Stimulated activated CD8-positive, alpha-beta memory T cell treated with anti-CD3 and anti-CD28 coated beads, Interleukin-4, amount 100 ng/mL, for 48 hours (primary cell): ENCODE results near the gene ZNHIT2.

Experiments
- DNase-seq: peaks from one replicate; pipeline ENCODE4 v3.0.0-alpha.2; 2020

ZNHIT2 gene

GRCh38 chr11:65102142-65103095 lies 15.1 kb downstream of the ZNHIT2 start:
- no peak for DNase-seq

- DNase-seq = no peak
Observed at GRCh38 chr11:65100674-65101350, 16.7 kb downstream of the ZNHIT2 start.

GRCh38 chr11:65096926-65097325 lies 20.6 kb downstream of the ZNHIT2 start:
- DNase-seq = no peak

- DNase-seq = peak; percentile 91
Observed at GRCh38 chr11:65095974-65096806, 21.3 kb downstream of the ZNHIT2 start, which contains the start of gene VPS51. VPS51 (plus strand) TSS chr11:65096214; CDS start chr11:65096251, 37 bp downstream.

GRCh38 chr11:65095427-65095826 lies 22.1 kb downstream of the ZNHIT2 start:
- DNase-seq = no peak

GRCh38 chr11:65090628-65091027 lies 26.9 kb downstream of the ZNHIT2 start:
- DNase-seq = no peak

GRCh38 chr11:65089621-65090020 lies 27.9 kb downstream of the ZNHIT2 start:
- DNase-seq = no peak

GRCh38 chr11:65087827-65088226 lies 29.7 kb downstream of the ZNHIT2 start:
- no peak for DNase-seq

GRCh38 chr11:65087216-65087615 lies 30.3 kb downstream of the ZNHIT2 start:
- DNase-seq = no peak

- no peak for DNase-seq
Observed at GRCh38 chr11:65086809-65087208, 30.7 kb downstream of the ZNHIT2 start.

GRCh38 chr11:65085446-65085845 lies 32.1 kb downstream of the ZNHIT2 start:
- DNase-seq = no peak

GRCh38 chr11:65084598-65085375 lies 32.7 kb downstream of the ZNHIT2 start:
- no peak for DNase-seq

GRCh38 chr11:65083834-65084597 lies 33.5 kb downstream of the ZNHIT2 start, which contains the start of the genes CDCA5 and ZFPL1:
CDCA5 (minus strand) TSS chr11:65084040; CDS start chr11:65083978, 62 bp downstream.
ZFPL1 (plus strand) TSS chr11:65084222; CDS start chr11:65084699, 477 bp downstream.
- DNase-seq = peak; percentile 99

- no peak for DNase-seq
Observed at GRCh38 chr11:65083134-65083833, 34.2 kb downstream of the ZNHIT2 start.

- no peak for DNase-seq
Observed at GRCh38 chr11:65078786-65079342, 38.6 kb downstream of the ZNHIT2 start.

- DNase-seq = peak; percentile 78
Observed at GRCh38 chr11:65078151-65078550, 39.4 kb downstream of the ZNHIT2 start.

- DNase-seq = no peak
Observed at GRCh38 chr11:65077451-65077850, 40.0 kb downstream of the ZNHIT2 start.

GRCh38 chr11:65072631-65072966 lies 44.9 kb downstream of the ZNHIT2 start:
- DNase-seq = no peak

- no peak for DNase-seq
Observed at GRCh38 chr11:65071907-65072630, 45.4 kb downstream of the ZNHIT2 start.

GRCh38 chr11:65069217-65069616 lies 48.3 kb downstream of the ZNHIT2 start:
- DNase-seq = no peak
